ELR (cell line): ENCODE data around the gene NCOR2.

ENCODE experiments used
- DNase-seq: peaks from one replicate; pipeline ENCODE4 v3.0.0-alpha.2; 2015; ENCODE audit warnings: low read depth

Gene NCOR2

GRCh38 chr12:124543052-124543589 is 24.3 kb downstream of the NCOR2 start:
- DNase-seq = no peak

GRCh38 chr12:124542021-124542949 is 25.1 kb downstream of the NCOR2 start:
- peak; percentile 39 for DNase-seq

GRCh38 chr12:124541322-124541721 is 26.1 kb downstream of the NCOR2 start:
- DNase-seq = no peak

GRCh38 chr12:124539084-124540041 is 28.0 kb downstream of the NCOR2 start:
- DNase-seq = no peak

- DNase-seq = no peak
Observed at GRCh38 chr12:124538194-124539082, 29.0 kb downstream of the NCOR2 start.

GRCh38 chr12:124537525-124538193 is 29.8 kb downstream of the NCOR2 start:
- no peak for DNase-seq

- peak; percentile 56 for DNase-seq
Observed at GRCh38 chr12:124536641-124537040, 30.8 kb downstream of the NCOR2 start.

- DNase-seq = no peak
Observed at GRCh38 chr12:124534776-124535740, 32.4 kb downstream of the NCOR2 start.

GRCh38 chr12:124533456-124533855 is 34.0 kb downstream of the NCOR2 start:
- no peak for DNase-seq

- no peak for DNase-seq
Observed at GRCh38 chr12:124532967-124533366, 34.4 kb downstream of the NCOR2 start.

- no peak for DNase-seq
Observed at GRCh38 chr12:124532331-124532750, 35.1 kb downstream of the NCOR2 start.

- no peak for DNase-seq
Observed at GRCh38 chr12:124531906-124532305, 35.5 kb downstream of the NCOR2 start.

GRCh38 chr12:124531281-124531745 is 36.1 kb downstream of the NCOR2 start:
- no peak for DNase-seq

- no peak for DNase-seq
Observed at GRCh38 chr12:124530637-124531263, 36.7 kb downstream of the NCOR2 start.

GRCh38 chr12:124529565-124530276 is 37.7 kb downstream of the NCOR2 start:
- no peak for DNase-seq

GRCh38 chr12:124527861-124528561 is 39.4 kb downstream of the NCOR2 start:
- DNase-seq = peak; percentile 59

- no peak for DNase-seq
Observed at GRCh38 chr12:124525927-124526692, 41.3 kb downstream of the NCOR2 start.
